HG02840 (cell line): ENCODE results near the gene PCDH1.

Experiments
- ATAC-seq: cut with Tn5 transposase; IDR thresholded peaks from one replicate; pipeline ENCODE4 v1.9.1; 2021; ENCODE audit warnings: mild to moderate bottlenecking, moderate library complexity, moderate number of reproducible peaks; ENCODE audit not compliant: unreplicated experiment, low FRiP score

PCDH1 gene

DNA sequence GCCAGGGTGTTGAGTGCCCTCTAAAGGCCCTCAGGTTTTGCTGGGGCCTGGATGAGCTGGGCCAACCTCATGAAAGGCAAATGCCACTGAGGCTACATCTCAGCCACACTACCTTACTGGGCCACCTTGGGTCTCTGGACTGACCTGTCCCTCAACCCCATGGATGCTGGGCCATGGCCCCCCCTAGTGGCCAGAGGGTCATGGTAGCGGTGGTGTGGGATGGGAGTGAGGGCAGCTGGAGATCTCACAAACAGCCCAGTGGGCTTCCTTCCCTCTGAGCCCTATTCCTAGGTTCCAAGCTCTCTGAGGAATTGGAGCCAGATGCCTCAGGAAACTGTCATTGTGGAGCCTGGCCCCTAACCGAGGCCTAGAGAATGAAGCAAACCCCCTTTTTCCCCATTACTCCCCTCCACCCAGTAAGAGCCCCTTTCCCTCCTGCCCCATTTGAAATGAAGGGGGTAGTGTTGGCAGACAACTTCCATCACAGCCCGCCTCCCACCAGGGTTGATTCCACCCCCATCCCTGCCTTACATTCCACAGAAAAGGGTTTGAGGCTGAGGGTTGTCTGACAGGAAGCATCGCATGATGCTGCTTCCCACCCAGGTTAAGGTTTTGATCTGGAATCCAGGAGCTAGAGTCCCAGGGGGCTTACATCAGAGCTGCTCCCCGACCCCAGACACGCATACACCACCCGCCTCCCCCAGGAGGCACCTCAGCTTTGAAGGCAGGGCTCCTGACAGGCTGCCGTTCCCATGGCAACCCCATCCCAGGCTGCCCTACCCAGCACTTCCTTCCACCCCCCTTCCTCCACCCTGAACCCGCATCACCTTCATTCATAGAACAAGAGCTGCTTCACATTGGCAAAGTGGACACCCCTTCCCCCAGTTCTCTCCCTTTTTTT is 63.9 kb downstream of the PCDH1 start:
- ATAC-seq: no peak

DNA sequence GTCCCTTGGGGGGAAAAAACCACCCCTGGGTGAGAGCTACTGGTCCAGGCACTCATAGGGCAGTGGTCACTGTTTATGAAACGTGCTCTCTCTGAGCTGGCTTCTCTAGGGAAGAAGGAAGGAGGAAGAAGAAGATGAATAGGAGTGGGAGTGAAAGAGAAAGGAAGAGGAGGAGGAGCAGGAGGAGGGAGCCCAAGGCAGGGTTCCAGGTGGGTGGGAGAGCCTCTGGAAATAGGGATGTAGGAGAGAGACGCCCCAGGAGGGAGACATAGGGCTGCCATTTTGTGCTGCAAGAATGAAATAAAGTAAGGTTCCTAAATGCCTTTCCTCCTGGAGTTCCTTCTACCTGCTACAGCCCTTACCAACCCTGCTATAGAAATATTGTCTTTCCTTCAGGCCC is 65.7 kb downstream of the PCDH1 start:
- ATAC-seq: no peak

DNA sequence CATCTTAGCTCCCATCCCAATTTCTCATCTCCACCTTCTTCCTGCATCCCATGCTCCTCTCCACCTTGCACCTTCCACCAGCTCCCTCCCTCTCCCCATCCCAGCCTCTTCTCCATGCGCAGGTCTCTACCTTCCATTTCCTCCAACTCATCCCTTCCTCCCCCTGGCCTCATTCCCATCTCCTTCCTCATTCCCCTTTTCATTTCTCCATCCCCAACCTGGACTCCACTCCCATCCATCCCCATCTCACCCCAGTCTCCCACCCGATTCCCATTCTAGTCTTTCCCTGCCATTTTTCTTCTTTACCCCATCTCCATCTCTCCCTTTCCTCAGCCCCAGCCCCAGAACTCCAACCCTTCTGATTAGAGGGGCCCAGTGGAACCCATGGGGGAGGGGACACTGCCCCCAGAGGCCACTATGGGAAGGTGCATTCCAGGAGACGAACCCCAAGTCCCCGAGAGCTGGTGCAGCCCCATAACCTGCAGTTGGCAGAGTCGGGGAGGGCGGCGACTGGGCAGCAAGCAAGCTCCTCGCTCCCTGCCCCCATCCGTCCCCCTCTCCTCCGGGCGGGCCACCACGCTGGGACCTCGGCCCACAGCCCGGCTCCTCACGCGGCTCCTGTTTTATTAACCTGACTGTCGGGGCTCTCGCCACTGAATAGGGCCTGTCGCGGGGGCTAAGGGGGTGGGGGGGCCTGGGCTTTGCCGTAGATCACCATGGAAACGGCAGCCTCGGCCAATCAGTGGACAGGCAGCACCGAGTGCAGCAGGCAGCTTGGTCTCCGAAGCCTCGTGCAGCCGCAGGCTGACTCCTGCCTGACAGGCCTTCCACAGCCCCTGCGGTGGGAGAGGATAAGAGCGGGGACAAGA is 66.7 kb downstream of the PCDH1 start:
- ATAC-seq: no peak

DNA sequence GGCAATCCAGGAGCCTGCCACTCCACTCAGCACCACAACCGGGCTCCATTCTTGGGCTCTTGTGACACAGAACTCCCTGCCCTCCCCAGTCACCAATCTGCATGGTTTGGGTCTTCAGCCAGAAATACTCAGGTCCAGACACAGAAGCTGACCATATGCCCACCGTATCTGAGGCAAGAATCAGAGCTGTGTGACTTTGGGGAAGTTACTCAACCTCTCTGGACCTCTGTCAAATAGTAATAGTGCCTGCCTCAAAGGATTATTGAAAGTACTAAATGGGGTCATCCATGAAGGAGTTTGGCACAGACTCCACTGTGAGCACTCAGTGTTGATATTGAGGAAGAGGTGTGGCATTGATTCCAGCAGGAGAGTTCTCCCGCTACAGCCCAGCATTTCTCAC is 67.5 kb downstream of the PCDH1 start:
- ATAC-seq: no peak

DNA sequence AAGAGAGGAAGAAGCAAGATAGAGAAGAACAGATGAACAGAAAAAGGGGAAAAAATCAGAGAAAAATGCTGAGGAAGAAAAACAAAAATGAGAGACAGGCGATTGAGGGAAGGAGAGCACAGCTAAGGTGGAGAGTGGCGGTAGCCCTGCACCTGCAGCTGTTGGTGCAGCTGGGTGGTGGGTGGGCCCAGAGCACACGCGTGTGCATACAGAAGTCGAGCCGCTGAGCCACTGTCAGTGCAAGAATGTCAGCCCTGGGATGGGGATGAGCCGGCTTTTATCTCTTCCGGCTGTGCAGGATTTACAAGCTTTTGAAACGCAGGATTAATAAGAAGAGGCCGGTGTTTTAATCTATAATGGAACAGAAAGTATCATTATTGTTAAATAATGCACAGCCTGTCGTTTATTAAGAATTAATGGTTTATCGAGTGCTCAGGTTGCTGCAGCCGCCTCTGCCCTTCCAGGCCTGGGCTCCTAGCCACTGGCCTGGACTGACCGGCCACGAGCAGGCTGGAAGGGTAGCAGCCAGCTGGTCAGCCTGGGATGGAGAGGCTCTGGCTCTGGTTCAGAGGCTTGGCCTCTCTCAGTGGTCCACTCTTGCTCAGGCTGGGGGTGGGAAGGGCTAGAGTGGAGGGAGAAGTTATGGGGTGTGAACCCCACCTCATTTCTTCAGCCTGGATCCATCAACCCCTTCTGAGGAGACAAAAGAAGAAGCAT is 68.7 kb downstream of the PCDH1 start:
- no peak for ATAC-seq

DNA sequence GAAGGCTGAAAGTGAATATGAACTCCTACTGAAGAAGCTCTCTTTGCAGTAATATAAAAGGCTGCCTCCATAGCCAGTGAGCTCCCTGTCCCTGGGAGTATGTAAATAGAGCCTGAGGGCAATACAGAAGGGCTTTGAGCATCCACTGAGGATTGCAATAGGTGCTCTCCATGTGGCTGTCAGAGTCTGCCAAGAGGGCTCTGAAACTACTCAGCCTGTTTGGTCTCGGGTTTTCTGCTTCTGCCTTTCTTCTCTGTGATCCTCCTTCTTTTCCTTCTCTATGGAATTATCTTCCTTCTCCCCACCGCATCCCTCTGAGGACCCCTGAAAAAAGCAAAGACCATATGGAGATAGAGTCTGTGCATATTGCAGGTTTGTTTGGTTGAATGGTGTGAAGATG is 69.4 kb downstream of the PCDH1 start:
- ATAC-seq: no peak

DNA sequence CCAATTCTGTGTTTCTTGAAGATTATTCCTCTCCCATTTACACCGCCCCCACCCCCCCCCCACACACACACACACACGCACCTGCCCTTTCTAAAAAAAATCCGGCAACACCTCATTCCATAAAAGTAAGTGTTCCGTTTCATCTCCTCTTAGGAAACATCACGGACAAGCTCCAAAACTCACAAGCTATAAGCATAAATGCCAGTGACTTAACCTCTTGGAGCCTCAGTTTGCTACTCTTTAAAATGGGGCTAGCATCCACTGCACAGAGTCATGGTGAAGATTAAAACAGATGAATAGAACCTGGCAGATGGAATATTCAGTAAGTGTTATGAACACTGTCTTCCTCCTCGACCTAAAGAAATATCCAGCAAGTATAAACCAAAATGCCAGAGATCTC is 70.5 kb downstream of the PCDH1 start:
- ATAC-seq: no peak

DNA sequence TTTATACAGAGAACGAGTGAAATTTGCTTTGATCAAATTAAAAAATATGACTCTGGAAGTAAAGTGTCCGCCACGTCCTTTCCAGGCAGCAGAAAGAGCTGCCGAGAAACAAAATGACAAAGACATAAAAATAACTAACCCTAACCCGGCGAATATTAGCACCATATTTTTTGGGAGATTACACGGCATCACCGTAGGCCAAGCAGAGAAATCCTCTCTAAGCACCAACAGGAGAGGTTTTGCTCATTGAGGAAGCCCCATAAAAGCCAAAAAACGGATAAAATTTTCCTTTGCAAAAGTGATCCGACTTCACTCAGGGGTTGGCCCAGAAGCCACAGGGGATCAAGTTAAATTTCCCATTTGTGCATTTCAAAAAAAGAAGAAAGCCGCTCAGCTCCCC is 70.9 kb downstream of the PCDH1 start:
- no peak for ATAC-seq

DNA sequence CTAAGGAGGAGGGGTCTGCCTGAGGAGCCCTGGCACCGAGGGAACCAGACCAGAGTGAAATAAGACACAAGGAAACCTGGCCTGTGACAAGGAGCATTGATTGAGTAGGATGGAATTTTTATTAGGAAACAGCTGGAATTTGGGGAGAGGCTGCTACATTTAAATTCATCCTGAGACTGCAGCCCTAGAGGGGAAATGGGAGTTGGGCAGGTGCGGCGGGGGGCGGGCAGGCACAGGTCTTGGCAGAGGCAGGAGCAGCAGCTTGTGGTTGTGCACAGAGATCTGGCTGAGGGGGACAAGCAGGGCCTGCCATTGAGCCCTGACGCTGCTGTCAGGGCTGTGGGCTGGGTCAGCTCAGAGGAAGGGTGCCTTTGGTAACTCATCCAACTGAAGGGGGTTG is 71.6 kb downstream of the PCDH1 start:
- no peak for ATAC-seq

DNA sequence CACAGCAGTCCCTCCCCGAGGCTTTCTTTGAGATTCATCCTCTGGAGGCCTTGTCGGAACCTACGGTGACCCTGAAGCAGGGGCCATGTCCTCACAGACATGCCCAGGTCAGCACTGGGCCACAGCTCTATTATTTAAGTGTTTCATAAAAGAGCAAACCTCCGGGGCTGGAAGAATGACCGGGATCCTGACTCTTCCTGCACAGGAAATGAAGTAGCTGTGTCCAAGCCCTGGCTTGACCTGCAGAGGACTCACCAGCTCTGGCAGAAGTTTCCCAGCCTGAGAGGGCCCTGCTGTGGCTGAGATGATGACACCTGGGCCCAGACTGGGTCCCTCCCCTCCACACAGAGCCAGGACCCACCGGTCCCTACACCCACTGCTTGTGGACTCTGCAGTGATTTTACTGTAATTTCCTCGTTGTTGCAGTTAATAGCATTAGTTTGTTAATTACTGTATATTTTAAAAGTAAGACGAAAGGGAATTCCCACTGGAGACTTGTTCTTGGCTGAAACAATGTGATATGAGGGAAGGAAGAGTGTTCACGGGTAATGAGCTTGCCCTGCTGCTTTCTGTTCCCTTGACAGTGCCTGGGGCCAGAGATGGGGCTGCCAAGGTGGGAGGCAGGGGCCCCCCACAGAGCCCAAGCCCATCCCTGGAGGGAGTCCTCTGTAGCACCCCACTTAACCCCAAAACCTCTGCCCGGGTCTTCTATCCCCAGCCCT is 72.2 kb downstream of the PCDH1 start:
- no peak for ATAC-seq

DNA sequence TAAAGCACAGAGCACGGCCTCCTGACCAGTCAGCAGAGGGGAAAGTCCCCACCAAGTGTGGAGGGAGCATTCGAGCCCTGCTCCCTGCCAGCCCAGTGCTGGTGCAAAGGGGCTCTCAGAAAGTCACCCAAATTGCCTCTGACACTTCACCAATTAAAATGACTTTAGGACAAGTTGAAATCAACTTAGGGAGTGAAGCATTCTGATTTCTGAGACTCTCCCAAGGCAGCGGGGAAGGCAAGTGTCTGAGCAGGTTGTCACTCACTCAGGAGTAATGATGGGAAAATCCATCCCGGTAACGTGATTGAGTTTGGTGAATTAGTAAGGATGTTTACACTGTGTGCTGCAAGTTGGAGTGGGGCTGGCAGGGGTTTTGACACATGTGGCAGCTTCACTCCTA is 73.7 kb downstream of the PCDH1 start:
- ATAC-seq: no peak
